Muscle of back (tissue), 11 donors: ENCODE results near the gene STXBP5L. TPM values are rescaled to one million over a fixed set of nuclear protein-coding genes. Genes with fewer than 3 reads are reported as not detected.
"Not testable (repeated sequence)": the region's sequence is repeated elsewhere in the genome, so short reads cannot be mapped to it uniquely, and the experiment has no call there.

Source experiments
- DNase-seq, 3 donors: peaks; one replicate each; pipeline versions ENCODE4 v3.0.0 to v3.0.0-alpha.2; 2013
- polyA plus RNA-seq, 10 donors: library from polyadenylated mRNA; unstranded; fragments of 120-200 nt; gene quantifications; one replicate each; pipeline ENCODE4 v1.2.1, GENCODE V29; 2013; ENCODE audit not compliant: insufficient read length in 10 of 10

Gene STXBP5L
- polyA plus RNA-seq, 10 donors, result 0.03 to 0.20 (median 0.06) TPM; not detected in 3

GRCh38 chr3:121230194-121230593, 322.2 kb downstream of the STXBP5L start:
- DNase-seq, result not testable (repeated sequence)

GRCh38 chr3:121231872-121232271, 323.9 kb downstream of the STXBP5L start:
- DNase-seq, result no peak

- DNase-seq, result no peak
These were observed 324.6 kb downstream of the STXBP5L start for GRCh38 chr3:121232309-121233225.

GRCh38 chr3:121243208-121243607, 335.2 kb downstream of the STXBP5L start:
- DNase-seq, result no peak

GRCh38 chr3:121252676-121253075, 344.7 kb downstream of the STXBP5L start:
- no peak for DNase-seq

GRCh38 chr3:121269389-121269788, 361.4 kb downstream of the STXBP5L start:
- DNase-seq, result no peak

- DNase-seq, result no peak
These were observed 366.4 kb downstream of the STXBP5L start for GRCh38 chr3:121274411-121274810.

GRCh38 chr3:121295452-121295851, 387.4 kb downstream of the STXBP5L start:
- no peak for DNase-seq

- no peak for DNase-seq
These were observed 388.0 kb downstream of the STXBP5L start for GRCh38 chr3:121295979-121296378.

GRCh38 chr3:121324320-121324719, 416.3 kb downstream of the STXBP5L start:
- DNase-seq, result no peak

- peak in 1 of 3 donors; percentile 0 for DNase-seq
These were observed 422.1 kb downstream of the STXBP5L start for GRCh38 chr3:121330118-121330517.

GRCh38 chr3:121330634-121331033, 422.6 kb downstream of the STXBP5L start:
- DNase-seq, result peak; percentile 12 to 61 (median 38)

GRCh38 chr3:121355960-121356359, 448.0 kb downstream of the STXBP5L start:
- DNase-seq, result not testable (repeated sequence)

GRCh38 chr3:121362035-121362734, 454.2 kb downstream of the STXBP5L start:
- no peak for DNase-seq

- DNase-seq, result not testable (repeated sequence)
These were observed 480.3 kb downstream of the STXBP5L start for GRCh38 chr3:121388308-121388707.

- not testable (repeated sequence) for DNase-seq
These were observed 488.0 kb downstream of the STXBP5L start for GRCh38 chr3:121395967-121396366.

- DNase-seq, result not testable (repeated sequence)
These were observed 490.0 kb downstream of the STXBP5L start for GRCh38 chr3:121398051-121398450.

- DNase-seq, result no peak
These were observed 491.8 kb downstream of the STXBP5L start for GRCh38 chr3:121399820-121400219.

GRCh38 chr3:121405631-121406030, 497.6 kb downstream of the STXBP5L start:
- DNase-seq, result no peak

GRCh38 chr3:121411523-121411922, 503.5 kb downstream of the STXBP5L start:
- DNase-seq, result no peak

- no peak for DNase-seq
These were observed 506.9 kb downstream of the STXBP5L start for GRCh38 chr3:121414924-121415323.

GRCh38 chr3:121418182-121418581, 510.2 kb downstream of the STXBP5L start:
- no peak for DNase-seq

- no peak for DNase-seq
These were observed 516.5 kb downstream of the STXBP5L start for GRCh38 chr3:121424549-121424948.
